G401 (cell line): ENCODE measurements around the gene RHEX. TPM values are rescaled to one million over a fixed set of nuclear protein-coding genes. Genes with fewer than 3 reads are reported as not detected.

Source experiments
- DNase-seq: peaks from one replicate; pipeline ENCODE4 v3.0.0-alpha.2; 2015; ENCODE audit warnings: low spot score
- in situ Hi-C: cut with HindIII; loops from 2 replicates; pipeline ENCODE4 v1.10.0; 2016; ENCODE audit warnings: low sequenced_read_pairs, mixed read lengths
- total RNA-seq: library from RNA; depleted of rRNA; stranded (reverse); fragments of >200 nt; shearing (Covaris generic); gene quantifications from 2 replicates; pipeline ENCODE4 v1.2.3, GENCODE V29; 2014; rRNA removed

The RHEX gene
- total RNA-seq, 1 experiment from 2014 or later = not detected

- no peak for DNase-seq
- in situ Hi-C loops = no loop called here
Measured at GRCh38 chr1:206135248-206135647, 82.3 kb downstream of the RHEX start.

DNA sequence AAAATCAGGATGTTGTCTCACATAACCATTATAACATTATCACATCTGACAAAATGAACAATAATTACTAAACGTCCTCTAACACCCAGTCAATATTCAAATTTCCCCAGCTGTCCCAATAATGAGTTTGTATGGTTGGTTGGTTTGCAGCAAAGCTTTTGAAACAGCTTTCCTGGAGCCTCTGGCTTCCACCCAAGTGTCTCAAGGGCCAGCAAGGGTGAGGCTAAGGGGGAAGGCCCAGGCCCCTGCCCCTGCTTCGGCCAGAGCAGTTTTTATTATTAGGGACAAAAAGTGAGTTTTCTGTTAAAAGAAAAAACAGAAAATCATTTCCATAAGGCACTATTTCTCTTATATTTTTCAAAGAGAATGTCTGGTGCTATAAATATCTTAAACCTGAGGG is 83.3 kb downstream of the RHEX start:
- in situ Hi-C loops = no loop called here
- DNase-seq = no peak

DNA sequence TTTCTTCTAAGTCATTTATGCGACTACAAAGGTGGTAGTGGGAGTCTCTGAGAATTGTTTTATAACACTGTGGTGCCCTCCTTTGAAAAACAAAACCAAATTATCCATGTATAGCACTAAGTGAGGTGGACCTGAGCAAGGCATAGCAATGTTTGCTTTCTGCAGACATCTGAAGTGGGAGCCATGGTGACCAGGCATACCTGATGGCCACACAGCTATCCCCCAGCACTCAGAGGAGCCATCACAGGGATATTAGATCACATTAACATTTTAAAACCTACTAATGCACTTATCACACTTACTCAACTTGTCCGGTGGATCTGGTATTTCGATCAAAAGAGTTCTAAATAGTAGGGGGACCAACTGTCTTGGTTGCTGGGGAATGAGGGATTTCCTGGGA is 89.0 kb downstream of the RHEX start:
- in situ Hi-C loops = no loop called here
- DNase-seq = no peak

GRCh38 chr1:206142770-206143169 is 89.8 kb downstream of the RHEX start:
- no peak for DNase-seq
- in situ Hi-C loops = no loop called here

DNA sequence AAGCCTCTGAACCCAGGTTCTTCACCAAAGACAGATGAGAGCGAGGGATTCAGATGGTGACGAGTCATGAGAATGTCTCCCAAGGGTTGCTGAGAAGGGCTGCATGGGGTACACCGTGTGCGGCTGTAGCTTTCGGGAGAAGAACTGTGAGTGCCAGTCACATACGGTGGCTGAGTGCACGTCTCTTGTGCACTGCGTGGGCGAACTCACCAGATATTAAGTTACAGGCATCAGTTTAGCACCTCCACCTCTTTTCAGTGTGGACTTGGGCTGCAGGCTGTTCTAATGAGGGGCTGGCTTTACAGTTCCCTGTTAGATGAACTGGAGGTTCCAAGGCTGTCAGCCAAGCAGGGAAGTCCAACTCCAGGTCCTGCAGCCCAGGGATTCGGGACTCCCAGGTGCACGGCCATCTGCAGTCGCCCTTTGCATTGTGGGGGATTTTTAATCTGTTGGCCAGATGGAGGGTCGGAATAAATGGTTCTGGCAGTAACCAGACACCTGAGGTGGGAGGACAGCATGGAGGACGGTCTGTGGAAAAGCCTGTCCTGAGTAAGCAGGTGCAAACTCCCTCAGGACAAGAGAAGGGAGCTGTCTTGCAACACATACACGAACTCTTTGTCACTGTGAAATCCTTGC is 90.7 kb downstream of the RHEX start:
- in situ Hi-C loops = no loop called here

DNA sequence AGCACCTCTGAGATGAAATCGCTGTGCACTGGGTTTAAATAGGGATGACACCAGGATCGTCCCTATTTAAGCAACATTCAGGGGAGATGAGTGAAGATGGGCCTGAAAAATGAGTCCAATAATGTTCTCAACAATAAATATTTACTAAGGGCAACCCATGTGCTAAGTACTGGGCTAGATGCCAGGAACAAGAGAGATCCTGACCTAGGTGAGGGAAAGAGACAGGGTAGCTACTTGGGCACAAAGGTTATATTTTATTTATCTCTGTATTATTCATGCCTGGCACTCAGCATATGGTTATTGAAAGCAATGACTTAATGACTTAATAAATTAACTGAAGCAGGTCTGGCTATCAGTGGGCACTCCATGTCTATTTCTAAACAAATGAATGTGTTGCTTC is 91.6 kb downstream of the RHEX start:
- in situ Hi-C loops = no loop called here
- DNase-seq = peak; percentile 24

More for the DNA sequence above, 90.7 kb downstream of the RHEX start:
- DNase-seq = peak; percentile 91

GRCh38 chr1:206145771-206146290 is 92.9 kb downstream of the RHEX start:
- no peak for DNase-seq
- in situ Hi-C loops = no loop called here

Other genes with a start within 250 kb of the RHEX start
- 9.1 and 17.8 TPM in 2 replicates for gene SLC41A1, start 240.0 kb upstream of the RHEX start, total RNA-seq
- not detected in 2 replicates for gene PM20D1, start 203.0 kb upstream of the RHEX start, total RNA-seq
- gene SLC26A9, start 109.7 kb upstream of the RHEX start, total RNA-seq = not detected in 2 replicates
- 0.85 TPM in 1 of 2 replicates, not detected in the other for gene RAB7B, start 49.8 kb upstream of the RHEX start, total RNA-seq
- gene CTSE, start 29.3 kb upstream of the RHEX start, total RNA-seq = not detected in 2 replicates
- not detected in 2 replicates for gene AVPR1B, start 64.2 kb downstream of the RHEX start, total RNA-seq
- gene FAM72A, start 149.7 kb downstream of the RHEX start, total RNA-seq = 8.4 and 18.6 TPM in 2 replicates
- gene SRGAP2, start 150.4 kb downstream of the RHEX start, total RNA-seq = 16.5 and 24.9 TPM in 2 replicates